Epithelial cell of proximal tubule (primary cell): Measurements from ENCODE around the gene NKG7. TPM values are rescaled to one million over a fixed set of nuclear protein-coding genes. Genes with fewer than 3 reads are reported as not detected.
A peak's percentile ranks its signal among the peaks of the same experiment; 100 is the strongest.

Source experiments
- DNase-seq: peaks from one replicate; pipeline ENCODE4 v3.0.0-alpha.2; 2011; ENCODE audit warnings: low read depth
- H3K4me3 ChIP-seq: 2 replicates; pipeline ENCODE4 v1.5.1; 2011; ENCODE audit warnings: low read depth, mild to moderate bottlenecking, low read length
- total RNA-seq: library from RNA; depleted of rRNA; stranded (reverse); fragments of >200 nt; gene quantifications from 2 replicates; pipeline ENCODE4 v1.2.3, GENCODE V29; 2015
- TF ChIP-seq, protein P1 (sequence below): conservative IDR thresholded peaks from 2 replicates; pipeline ENCODE4 v1.5.1; 2012; ENCODE audit warnings: low read depth, mild to moderate bottlenecking, low read length

Gene NKG7
- total RNA-seq, 1 donor from 2014 or later = not detected

DNA sequence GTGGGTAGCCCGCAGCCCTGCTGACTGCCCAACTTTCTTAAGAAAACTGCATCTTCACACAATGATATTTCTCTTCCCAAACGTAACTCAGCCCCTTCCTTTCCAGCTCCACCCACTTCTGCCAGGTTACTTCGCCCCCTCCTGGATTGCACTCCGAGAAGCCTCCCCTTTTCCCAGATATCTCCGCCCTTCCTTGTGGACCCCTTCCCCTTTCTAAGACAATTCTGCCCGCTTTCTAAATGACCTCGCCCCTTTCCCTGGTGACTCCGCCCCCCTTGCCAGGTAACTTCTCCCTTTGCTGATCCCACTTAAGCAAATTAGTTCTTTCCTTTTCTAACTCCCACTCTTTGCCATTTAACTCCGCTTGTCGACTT lies 33.2 kb downstream of the NKG7 start:
- DNase-seq = no peak
- TF ChIP-seq, protein P1, sequence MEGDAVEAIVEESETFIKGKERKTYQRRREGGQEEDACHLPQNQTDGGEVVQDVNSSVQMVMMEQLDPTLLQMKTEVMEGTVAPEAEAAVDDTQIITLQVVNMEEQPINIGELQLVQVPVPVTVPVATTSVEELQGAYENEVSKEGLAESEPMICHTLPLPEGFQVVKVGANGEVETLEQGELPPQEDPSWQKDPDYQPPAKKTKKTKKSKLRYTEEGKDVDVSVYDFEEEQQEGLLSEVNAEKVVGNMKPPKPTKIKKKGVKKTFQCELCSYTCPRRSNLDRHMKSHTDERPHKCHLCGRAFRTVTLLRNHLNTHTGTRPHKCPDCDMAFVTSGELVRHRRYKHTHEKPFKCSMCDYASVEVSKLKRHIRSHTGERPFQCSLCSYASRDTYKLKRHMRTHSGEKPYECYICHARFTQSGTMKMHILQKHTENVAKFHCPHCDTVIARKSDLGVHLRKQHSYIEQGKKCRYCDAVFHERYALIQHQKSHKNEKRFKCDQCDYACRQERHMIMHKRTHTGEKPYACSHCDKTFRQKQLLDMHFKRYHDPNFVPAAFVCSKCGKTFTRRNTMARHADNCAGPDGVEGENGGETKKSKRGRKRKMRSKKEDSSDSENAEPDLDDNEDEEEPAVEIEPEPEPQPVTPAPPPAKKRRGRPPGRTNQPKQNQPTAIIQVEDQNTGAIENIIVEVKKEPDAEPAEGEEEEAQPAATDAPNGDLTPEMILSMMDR = peak; percentile 5
- H3K4me3 ChIP-seq = peak overlapping the region; percentile 84

- TF ChIP-seq, protein P1 = peak; percentile 79
- no peak for DNase-seq
- H3K4me3 ChIP-seq = peak overlapping the region; percentile 84
Measured at GRCh38 chr19:51338563-51339312, 33.7 kb downstream of the NKG7 start.

DNA sequence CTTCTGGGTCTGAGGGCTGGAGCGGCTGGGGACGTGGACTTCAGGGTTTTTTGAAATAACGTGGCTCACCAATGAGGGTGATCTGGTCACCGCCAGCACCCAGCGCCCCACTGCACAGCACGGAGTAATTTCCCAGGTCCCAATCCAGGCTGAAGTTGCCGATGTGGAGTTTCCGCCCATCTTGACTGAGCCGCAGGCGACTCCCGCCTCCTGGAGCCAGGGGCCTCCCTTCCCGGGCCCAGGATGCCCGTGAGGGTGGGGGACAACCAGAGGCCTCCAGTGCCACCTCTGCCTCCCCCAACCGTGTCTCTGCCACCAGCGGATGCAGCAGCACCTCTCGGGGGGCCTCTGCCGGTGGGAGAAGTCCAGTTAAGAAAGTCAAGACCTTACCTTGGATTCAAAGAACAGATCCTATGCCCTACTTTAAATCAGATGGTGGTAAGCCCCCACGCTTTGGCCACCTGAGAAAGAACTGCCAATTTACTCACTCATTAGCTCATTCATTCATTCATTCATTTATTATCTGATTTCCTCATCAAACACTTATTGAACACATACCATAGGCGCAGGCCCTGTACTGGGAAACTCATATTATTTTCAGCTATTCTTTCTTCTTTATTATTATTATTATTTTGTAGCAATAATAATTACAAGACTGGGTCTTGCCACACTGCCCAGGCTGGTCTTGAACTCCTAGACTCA lies 34.4 kb downstream of the NKG7 start:
- TF ChIP-seq, protein P1 = no peak
- DNase-seq = no peak
- H3K4me3 ChIP-seq = no peak overlapping the region

DNA sequence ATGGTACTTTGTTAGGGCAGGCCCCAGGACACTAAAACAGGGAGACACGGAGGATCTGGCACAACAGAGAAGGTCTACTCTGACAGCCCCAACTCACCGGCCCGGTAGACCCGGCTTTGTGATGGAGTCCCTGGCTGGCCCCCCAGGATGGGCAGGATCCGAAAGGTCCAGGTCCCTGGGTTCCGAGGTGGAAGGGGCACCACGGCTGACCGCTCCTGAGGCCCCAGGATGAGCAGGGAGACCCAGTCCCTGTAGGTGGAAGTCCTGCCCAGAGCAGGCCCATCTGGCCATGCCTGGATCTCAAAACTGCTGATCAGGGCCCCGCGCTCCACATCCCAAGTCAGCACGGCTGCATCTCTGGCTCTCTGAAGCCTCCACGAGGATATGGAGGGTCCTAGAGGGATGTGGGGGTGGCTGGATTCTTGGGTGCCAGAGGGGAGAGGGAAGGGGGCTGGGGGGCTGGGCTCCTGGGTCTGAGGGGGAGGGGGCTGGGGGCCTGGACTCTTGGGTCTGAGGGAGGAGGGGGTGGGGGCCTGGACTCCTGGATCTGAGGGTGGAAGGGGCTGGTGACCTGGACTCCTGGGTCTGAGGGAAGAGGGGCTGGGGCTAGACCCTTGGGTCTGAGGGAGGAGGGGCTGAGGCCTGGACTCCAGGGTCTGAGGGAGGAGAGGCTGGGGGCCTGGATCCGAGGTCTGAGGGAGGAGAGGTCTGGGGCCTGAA lies 35.2 kb downstream of the NKG7 start:
- TF ChIP-seq, protein P1 = no peak
- no peak overlapping the region for H3K4me3 ChIP-seq
- no peak for DNase-seq

- TF ChIP-seq, protein P1 = no peak
- no peak overlapping the region for H3K4me3 ChIP-seq
- DNase-seq = no peak
Measured at GRCh38 chr19:51333836-51334460, 38.5 kb downstream of the NKG7 start.

DNA sequence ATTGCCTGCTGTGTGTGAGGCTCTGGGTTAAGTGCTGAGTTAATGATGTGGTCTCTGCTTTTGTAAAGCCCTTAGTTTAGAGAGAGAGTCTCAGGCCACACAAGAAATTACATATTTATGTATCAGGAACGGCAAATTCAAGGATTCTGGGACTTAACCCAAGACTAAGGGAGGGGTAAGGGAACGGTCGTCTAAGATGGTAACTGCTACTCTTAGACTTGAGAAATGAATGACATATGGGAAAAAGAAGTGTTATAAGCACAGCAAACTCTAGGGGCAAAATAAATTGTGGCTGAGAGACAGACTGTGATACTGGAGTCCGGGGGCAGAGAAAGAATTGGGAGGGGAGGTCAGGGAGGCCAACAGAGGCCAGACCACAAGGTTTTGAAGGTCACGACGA lies 40.7 kb downstream of the NKG7 start:
- H3K4me3 ChIP-seq = no peak overlapping the region
- no peak for DNase-seq
- TF ChIP-seq, protein P1 = no peak
